Measurements from ENCODE around the gene CCDC122.
"Not testable (repeated sequence)": the region's sequence is repeated elsewhere in the genome, so short reads cannot be mapped to it uniquely, and the experiment has no call there.

CCDC122 gene

GRCh38 chr13:43877326-43877725 lies 2.2 kb downstream of the CCDC122 start:
- DNase-seq (ENCODE audit: low read depth in 1 of 2, low spot score in 1 of 2), result no peak

DNA sequence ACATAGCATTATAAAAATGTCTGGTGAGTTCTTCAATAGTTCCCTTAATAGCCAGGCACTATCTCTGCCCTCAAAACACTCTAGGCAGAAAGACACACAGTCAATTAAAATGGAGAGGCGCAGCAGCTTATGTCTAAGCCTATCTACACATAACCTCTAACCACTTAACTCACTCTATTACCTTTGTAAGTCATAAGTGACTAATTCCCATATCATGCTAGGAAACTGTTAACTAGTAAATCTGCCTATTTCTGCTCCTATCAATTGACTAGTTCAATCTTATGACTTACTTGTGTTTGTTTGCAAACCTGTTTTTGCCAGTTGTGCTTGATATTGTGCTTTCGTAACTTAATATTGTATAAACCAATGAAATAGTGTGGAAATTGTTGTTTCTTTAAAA lies 3.2 kb downstream of the CCDC122 start:
- no peak for DNase-seq (ENCODE audit: low read depth in 1 of 2, low spot score in 1 of 2)

GRCh38 chr13:43874504-43875092 lies 4.9 kb downstream of the CCDC122 start:
- DNase-seq (ENCODE audit: low read depth in 1 of 2, low spot score in 1 of 2), result no peak

- DNase-seq (ENCODE audit: low read depth in 1 of 2, low spot score in 1 of 2), result no peak
These were observed 7.4 kb downstream of the CCDC122 start for GRCh38 chr13:43872181-43872580.

DNA sequence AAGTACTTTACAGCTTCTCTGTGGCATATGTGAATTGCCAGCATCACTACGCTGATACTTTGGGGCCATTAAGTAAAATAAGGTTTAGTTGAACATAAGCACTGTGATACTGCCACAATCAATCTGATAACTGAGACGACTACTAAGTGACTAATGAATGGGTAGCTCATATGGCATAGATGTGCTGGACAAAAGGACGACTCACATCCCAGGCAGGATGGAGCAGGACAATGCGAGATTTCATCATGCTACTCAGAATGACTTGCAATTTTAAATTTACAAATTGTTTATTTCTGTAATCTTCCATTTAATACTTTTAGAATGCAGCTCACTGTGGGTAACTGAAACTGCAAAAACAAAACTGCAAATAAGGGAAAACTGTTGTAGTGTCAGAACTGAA lies 13.6 kb downstream of the CCDC122 start:
- DNase-seq (ENCODE audit: low read depth in 1 of 2, low spot score in 1 of 2), result no peak

GRCh38 chr13:43864921-43865320 lies 14.6 kb downstream of the CCDC122 start:
- DNase-seq (ENCODE audit: low read depth in 1 of 2, low spot score in 1 of 2), result no peak

DNA sequence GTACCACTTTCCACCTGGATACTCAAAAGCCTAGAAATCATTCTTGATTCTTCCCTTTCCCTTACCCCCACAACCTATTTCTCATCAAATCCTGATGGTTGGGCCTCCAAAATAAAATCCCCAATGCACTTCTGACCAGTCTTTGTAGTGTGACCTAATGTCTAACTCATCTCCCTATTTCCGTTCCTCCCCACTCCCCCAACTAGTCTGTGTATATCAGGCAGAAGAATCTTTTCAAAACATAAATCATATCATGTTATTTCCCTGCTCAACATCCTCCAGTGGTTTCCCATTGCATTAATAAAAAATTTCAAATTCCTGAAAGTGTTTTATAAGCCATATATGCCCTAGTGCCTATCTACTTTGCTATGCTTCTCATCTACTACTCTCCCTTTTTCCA lies 17.7 kb downstream of the CCDC122 start:
- DNase-seq (ENCODE audit: low read depth in 1 of 2, low spot score in 1 of 2), result no peak

- DNase-seq (ENCODE audit: low read depth in 1 of 2, low spot score in 1 of 2), result no peak
These were observed 26.6 kb downstream of the CCDC122 start for GRCh38 chr13:43852923-43853404.

- no peak for DNase-seq (ENCODE audit: low read depth in 1 of 2, low spot score in 1 of 2)
These were observed 28.7 kb downstream of the CCDC122 start for GRCh38 chr13:43850873-43851272.

GRCh38 chr13:43848001-43848649 lies 31.4 kb downstream of the CCDC122 start:
- no peak for DNase-seq (ENCODE audit: low read depth in 1 of 2, low spot score in 1 of 2)

DNA sequence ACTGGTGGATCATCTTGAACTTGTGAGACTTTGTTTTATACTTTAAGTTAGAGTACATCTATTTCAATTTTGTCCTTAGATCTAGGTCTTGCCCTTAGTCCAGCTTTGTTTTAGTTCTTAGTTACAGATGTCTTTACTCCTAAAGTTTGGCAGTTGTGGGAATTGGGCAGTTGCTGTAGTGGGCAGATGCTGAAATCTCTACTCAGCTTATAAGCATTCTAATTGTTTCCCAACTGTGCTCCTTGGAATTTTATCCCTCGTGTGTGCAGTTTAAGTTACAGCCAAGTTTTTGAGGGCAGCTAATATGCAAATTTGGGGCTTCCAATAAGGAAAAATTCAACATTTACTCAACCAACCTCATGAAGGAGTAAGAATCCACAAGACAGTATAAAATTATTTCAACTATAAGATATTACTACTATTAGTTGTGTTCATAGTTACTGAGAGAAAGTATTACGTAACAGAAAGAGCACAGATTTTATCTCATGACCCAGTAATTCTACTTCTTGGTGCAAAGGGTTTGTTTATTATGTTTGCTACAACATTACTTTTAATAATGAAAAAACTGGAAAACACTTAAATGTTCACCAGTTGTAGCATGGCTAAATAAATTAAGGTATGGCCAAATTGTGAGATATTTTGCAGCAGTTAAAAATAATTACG lies 32.9 kb downstream of the CCDC122 start:
- DNase-seq (ENCODE audit: low read depth in 1 of 2, low spot score in 1 of 2), result no peak

GRCh38 chr13:43838909-43839308 lies 40.6 kb downstream of the CCDC122 start:
- no peak for DNase-seq (ENCODE audit: low read depth in 1 of 2, low spot score in 1 of 2)

DNA sequence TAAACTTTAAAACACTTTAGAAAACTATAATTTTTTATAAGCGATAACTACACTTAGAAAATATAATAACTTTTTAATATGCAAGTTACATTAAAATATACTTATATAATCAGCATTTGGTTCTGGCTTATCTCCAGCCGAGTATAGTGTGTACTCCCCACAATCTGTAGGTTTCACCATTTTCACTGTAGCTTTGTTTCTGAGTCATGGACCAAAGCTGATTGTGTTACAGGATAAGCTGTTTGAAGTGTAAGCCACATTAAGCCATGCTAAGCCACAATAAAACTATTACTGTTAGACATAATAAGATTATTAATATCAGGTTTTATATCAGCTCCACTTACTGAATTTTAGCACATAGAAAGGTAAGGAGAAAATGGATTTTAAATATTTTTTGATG lies 43.8 kb downstream of the CCDC122 start:
- DNase-seq (ENCODE audit: low read depth in 1 of 2, low spot score in 1 of 2), result no peak

GRCh38 chr13:43831088-43831487 lies 48.5 kb downstream of the CCDC122 start:
- no peak for DNase-seq (ENCODE audit: low read depth in 1 of 2, low spot score in 1 of 2)

GRCh38 chr13:43830497-43830881 lies 49.1 kb downstream of the CCDC122 start:
- no peak for DNase-seq (ENCODE audit: low read depth in 1 of 2, low spot score in 1 of 2)

- DNase-seq (ENCODE audit: low read depth in 1 of 2, low spot score in 1 of 2), result not testable (repeated sequence)
These were observed 54.9 kb downstream of the CCDC122 start for GRCh38 chr13:43824656-43825055.

DNA sequence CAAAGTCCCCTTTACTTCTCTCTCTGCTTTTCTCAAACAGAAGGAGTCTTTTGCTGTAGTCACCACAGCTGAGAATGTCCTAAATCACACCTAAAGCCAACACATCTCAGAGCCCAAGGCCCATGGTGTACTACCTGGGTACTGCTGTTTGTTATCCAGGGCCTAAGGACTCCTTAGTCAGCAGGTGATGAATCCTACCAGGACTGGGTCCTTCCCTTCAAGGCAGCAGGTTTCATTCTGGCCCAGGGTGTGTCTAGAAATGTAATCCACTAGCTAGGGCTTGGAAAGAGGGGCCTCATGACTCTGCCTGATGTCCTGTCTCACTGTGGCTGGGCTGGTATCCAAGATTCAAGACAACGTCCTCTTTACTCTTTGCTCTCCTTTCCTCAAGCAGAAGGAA lies 56.6 kb downstream of the CCDC122 start:
- DNase-seq (ENCODE audit: low read depth in 1 of 2, low spot score in 1 of 2), result no peak

DNA sequence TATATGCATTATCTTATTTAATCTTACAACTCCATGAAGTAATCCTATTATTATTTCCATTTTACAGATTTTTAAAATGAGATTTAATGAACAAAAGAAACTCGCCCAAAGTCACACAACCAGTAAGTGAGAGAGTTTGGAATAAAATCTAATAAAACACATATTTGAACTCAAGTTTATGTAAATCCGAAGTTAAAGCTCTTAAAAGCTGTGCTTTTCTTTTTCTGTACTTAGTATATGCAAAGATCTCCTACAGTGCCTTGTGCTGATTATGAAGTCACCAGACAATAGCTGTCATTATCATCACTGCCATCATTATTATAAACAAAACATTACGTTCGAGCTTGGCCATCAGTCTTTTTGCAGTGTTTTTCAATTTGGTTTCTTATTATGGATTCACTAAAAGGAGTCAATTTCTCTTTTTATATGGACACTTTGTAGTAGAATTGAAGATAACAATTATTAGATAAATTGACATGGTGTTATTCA lies 63.1 kb downstream of the CCDC122 start:
- no peak for DNase-seq (ENCODE audit: low read depth in 1 of 2, low spot score in 1 of 2)

- no peak for DNase-seq (ENCODE audit: low read depth in 1 of 2, low spot score in 1 of 2)
These were observed 64.3 kb downstream of the CCDC122 start for GRCh38 chr13:43815204-43815603.

DNA sequence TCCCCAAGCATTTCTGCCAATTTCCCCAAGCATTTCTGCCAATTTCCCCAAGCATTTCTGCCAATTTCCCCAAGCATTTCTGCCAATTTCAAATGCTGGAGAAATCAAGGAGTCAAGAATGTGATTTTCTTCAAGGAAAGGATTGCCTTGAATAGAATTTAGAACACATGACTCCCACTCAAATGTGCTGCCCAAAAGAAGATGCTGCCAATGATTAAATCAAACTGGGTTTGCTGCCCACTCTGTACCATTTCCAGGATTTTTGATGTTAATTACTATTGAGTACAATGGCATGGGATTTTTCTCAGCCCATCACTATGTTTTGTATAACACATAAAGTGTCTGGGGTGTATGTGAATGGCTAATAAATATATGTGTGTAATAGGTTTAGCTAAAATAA lies 70.9 kb downstream of the CCDC122 start:
- no peak for DNase-seq (ENCODE audit: low read depth in 1 of 2, low spot score in 1 of 2)

DNA sequence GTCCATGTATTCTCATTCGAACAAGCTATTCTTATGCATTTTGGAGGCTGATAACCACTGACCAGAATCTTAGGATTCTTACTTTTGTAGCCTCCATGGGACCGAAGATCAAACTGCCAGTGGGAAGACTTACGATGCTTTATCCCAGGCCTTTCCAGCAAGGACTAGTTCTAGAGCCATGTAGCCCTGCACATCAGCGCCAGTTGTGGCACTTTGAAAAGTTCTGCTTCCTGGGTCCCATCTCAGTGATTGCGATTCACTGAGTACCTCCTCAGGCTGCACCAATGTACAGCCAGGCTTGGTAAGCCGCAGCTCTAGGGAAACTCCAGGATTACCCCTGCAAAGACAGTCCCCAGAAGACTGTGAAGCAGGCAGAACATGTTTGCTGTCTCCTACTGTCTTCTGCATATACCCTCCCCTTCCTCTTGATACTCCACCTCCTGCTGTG lies 73.8 kb downstream of the CCDC122 start:
- DNase-seq (ENCODE audit: low read depth in 1 of 2, low spot score in 1 of 2), result no peak

GRCh38 chr13:43805071-43805468 lies 74.5 kb downstream of the CCDC122 start:
- DNase-seq (ENCODE audit: low read depth in 1 of 2, low spot score in 1 of 2), result no peak

Data from stimulated activated CD4-positive, alpha-beta T cell treated with anti-CD3 and anti-CD28 coated beads, Interleukin-15, amount 100 ng/mL, for 1 hour (primary cell).